Measurements from ENCODE around the gene NLGN1. TPM values are rescaled to one million over a fixed set of nuclear protein-coding genes. Genes with fewer than 3 reads are reported as not detected.

The NLGN1 gene
- total and polyA plus RNA-seq, 2 experiments from 2014 or later, result 14.3 to 20.1 TPM

DNA sequence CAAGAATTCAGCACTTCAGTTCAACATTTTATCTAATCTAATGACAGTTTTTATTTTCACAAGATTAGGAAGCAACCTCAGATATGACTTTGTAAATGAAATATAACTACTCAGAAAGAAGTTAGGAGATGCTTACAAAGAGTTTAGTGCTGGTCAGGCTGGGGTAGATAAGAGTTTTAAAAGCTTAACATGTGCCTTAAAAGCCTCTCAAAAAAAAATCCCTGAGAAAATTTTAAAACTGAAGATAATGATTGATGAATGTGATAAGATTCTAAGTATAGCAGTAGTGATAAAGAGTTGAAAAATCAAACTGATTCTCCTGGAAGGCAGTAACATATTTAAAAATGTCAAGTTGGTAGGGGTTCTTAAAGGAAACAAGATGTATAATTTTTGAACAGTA is 478.2 kb downstream of the NLGN1 start:
- no peaks in the 10 kb centered on the region for H3K27me3 ChIP-seq (replicated peaks; ENCODE audit: insufficient read depth)
- no peaks in the 10 kb centered on the region for H4K20me1 ChIP-seq (ENCODE audit: insufficient read depth)
- no peak overlapping the region for H2AFZ ChIP-seq

DNA sequence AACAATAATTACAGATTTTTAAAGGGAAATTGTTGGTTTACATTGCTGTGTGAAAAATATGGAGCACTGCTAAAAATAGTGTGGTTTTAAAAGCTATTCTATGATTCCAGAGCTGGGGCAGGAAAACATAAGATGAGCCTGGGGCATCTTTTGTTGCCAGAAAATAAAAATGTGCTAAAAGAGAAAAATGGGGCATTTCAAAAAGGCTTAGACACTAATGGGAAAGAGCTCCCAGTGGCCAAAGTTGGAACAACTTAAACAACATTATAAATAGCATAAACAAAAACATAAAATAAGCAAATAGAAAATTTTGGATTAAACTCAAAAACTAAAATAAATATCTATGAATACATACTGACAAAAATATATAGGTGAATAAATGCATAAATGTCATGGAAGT is 478.9 kb downstream of the NLGN1 start:
- TF ChIP-seq EZH2 (IDR thresholded peaks at IDR 0.05; ENCODE audit: insufficient read depth, poor library complexity, severe bottlenecking) (no peak), EZH2phosphoT487 (IDR thresholded peaks at IDR 0.05; ENCODE audit: insufficient read depth, low read depth) (no peak)
- no peaks in the 10 kb centered on the region for H3K9me2 ChIP-seq (ENCODE audit: insufficient read depth)
- H3K79me2 ChIP-seq (ENCODE audit: insufficient read depth), result no peaks in the 10 kb centered on the region
- H3F3A ChIP-seq (ENCODE audit: insufficient read depth), result no peaks in the 10 kb centered on the region
- DNase-seq, result peak; percentile 26
- H3K27me3 ChIP-seq (replicated peaks; ENCODE audit: insufficient read depth), result no peaks in the 10 kb centered on the region
- H4K20me1 ChIP-seq (ENCODE audit: insufficient read depth), result no peaks in the 10 kb centered on the region
- H3K36me3 ChIP-seq (ENCODE audit: low read depth), result no peaks in the 10 kb centered on the region
- in situ Hi-C loops (cut with MboI), result no loop called here
- no peak overlapping the region for H2AFZ ChIP-seq
- no peak overlapping the region for H3K9ac ChIP-seq
- no peak overlapping the region for H3K4me3 ChIP-seq
- no peaks in the 10 kb centered on the region for H3K9me3 ChIP-seq (ENCODE audit: low read depth)
- H3K27ac ChIP-seq, result no peak overlapping the region
- H3K4me1 ChIP-seq (ENCODE audit: insufficient read depth), result no peaks in the 10 kb centered on the region
- H3K4me2 ChIP-seq (ENCODE audit: unreplicated experiment), result no peak overlapping the region

More for the DNA sequence above, 478.2 kb downstream of the NLGN1 start:
- Histone ChIP-seq H3K4me2 (ENCODE audit: unreplicated experiment) (no peak overlapping the region), H3K4me3 (no peak overlapping the region), H3K36me3 (ENCODE audit: low read depth) (no peaks in the 10 kb centered on the region), H3K4me1 (ENCODE audit: insufficient read depth) (no peaks in the 10 kb centered on the region), H3F3A (ENCODE audit: insufficient read depth) (no peaks in the 10 kb centered on the region), H3K9ac (no peak overlapping the region), H3K27ac (no peak overlapping the region), H3K79me2 (ENCODE audit: insufficient read depth) (no peaks in the 10 kb centered on the region), H3K9me3 (ENCODE audit: low read depth) (no peaks in the 10 kb centered on the region), H3K9me2 (ENCODE audit: insufficient read depth) (no peaks in the 10 kb centered on the region)
- DNase-seq, result no peak
- in situ Hi-C loops (cut with MboI), result no loop called here
- TF ChIP-seq EZH2phosphoT487 (IDR thresholded peaks at IDR 0.05; ENCODE audit: insufficient read depth, low read depth) (no peak), EZH2 (IDR thresholded peaks at IDR 0.05; ENCODE audit: insufficient read depth, poor library complexity, severe bottlenecking) (no peak)

DNA sequence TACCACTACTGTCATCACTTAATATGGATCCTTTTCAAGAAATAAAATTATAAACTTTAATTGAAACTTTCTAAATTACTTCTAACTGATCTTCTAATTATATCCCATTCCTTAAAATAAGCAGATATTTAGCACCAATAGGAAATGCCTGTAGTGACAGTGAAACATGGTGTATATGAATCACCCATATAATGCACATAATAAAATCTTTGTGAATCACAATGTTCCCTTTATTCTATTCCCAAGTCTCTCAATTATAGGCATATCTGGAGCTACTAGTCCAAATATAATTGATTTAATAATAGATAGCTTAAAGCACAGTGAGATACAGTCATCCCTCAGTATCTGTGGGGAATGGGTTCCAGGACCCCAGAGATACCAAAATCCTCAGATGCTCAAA is 490.3 kb downstream of the NLGN1 start:
- Histone ChIP-seq H3K4me1 (ENCODE audit: insufficient read depth) (peaks cover 34% of the 10 kb centered on the region), H3K36me3 (ENCODE audit: low read depth) (no peaks in the 10 kb centered on the region), H3K4me2 (ENCODE audit: unreplicated experiment) (no peak overlapping the region), H3K27me3 (replicated peaks; ENCODE audit: insufficient read depth) (no peaks in the 10 kb centered on the region), H3K27ac (no peak overlapping the region), H2AFZ (no peak overlapping the region), H3K9me2 (ENCODE audit: insufficient read depth) (no peaks in the 10 kb centered on the region), H3K4me3 (no peak overlapping the region), H3K9me3 (ENCODE audit: low read depth) (no peaks in the 10 kb centered on the region), H4K20me1 (ENCODE audit: insufficient read depth) (no peaks in the 10 kb centered on the region), H3K79me2 (ENCODE audit: insufficient read depth) (no peaks in the 10 kb centered on the region), H3K9ac (no peak overlapping the region), H3F3A (ENCODE audit: insufficient read depth) (peaks cover 27% of the 10 kb centered on the region)
- TF ChIP-seq EZH2 (IDR thresholded peaks at IDR 0.05; ENCODE audit: insufficient read depth, poor library complexity, severe bottlenecking) (no peak), EZH2phosphoT487 (IDR thresholded peaks at IDR 0.05; ENCODE audit: insufficient read depth, low read depth) (no peak)
- in situ Hi-C loops (cut with MboI), result no loop called here
- no peak for DNase-seq

DNA sequence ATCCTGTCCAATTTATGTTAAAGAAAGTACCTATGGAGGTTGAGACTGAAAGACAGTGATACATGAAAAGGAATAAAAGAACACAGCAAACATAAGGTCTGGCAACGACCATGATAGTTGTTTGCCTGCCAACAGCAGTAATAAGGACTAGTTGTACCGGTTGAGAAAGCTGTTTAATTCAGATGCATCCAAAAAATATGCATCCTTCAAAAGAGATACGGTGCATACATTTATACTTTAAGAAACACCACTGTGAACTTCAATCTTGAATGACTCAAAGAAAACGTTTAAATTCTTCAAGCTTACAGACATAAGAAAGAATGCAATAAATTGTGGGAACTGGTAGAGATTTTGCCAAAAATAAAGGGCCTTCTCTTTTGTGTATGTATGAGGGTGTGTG is 492.1 kb downstream of the NLGN1 start:
- Histone ChIP-seq H3K36me3 (ENCODE audit: low read depth) (no peaks in the 10 kb centered on the region), H3K4me1 (ENCODE audit: insufficient read depth) (peaks cover 46% of the 10 kb centered on the region), H3K9me2 (ENCODE audit: insufficient read depth) (no peaks in the 10 kb centered on the region), H3K27me3 (replicated peaks; ENCODE audit: insufficient read depth) (no peaks in the 10 kb centered on the region), H3F3A (ENCODE audit: insufficient read depth) (peaks cover 40% of the 10 kb centered on the region), H4K20me1 (ENCODE audit: insufficient read depth) (no peaks in the 10 kb centered on the region), H3K79me2 (ENCODE audit: insufficient read depth) (no peaks in the 10 kb centered on the region), H3K4me2 (ENCODE audit: unreplicated experiment) (peak overlapping the region; percentile 15), H3K4me3 (peak overlapping the region; percentile 1; the same call in 1 of the 2 replicates), H3K27ac (peak overlapping the region; percentile 10; the same call in 1 of the 2 replicates), H3K9ac (no peak overlapping the region), H3K9me3 (ENCODE audit: low read depth) (no peaks in the 10 kb centered on the region), H2AFZ (0 out of 2 replicates have a peak overlapping the region, but pooled peaks have one; percentile 12)
- TF ChIP-seq EZH2phosphoT487 (IDR thresholded peaks at IDR 0.05; ENCODE audit: insufficient read depth, low read depth) (no peak), EZH2 (IDR thresholded peaks at IDR 0.05; ENCODE audit: insufficient read depth, poor library complexity, severe bottlenecking) (no peak)
- 28 to 29% methylated on average over 4 of the region's 4 CpGs for WGBS, 2 experiments (ENCODE audit: low coverage in 1 of 2, low lambda C conversion rate in 2 of 2, missing lambda C conversion rate in 2 of 2)
- DNase-seq, result peak; percentile 51
- in situ Hi-C loops (cut with MboI), result no loop called here

DNA sequence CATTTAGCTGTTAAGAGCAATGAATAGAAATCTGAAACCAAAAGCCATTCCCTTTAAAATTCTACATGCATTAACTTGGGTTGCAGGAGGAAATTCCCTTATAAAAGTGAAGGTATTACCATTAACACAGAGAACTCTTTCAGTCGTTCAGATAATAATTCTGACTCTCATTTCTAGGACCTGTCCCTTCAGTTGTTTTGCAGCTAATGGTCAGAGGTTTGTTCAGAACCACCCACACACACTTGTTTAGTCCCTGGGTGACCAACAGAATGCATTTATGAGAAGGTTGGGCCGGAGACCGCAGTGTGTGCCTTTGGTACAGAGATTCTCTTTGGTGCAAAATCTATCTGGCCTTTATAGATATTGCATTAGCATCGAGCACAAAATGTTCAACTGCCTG is 492.5 kb downstream of the NLGN1 start:
- no peak overlapping the region for H3K9ac ChIP-seq
- no peak for TF ChIP-seq EZH2phosphoT487 (IDR thresholded peaks at IDR 0.05; ENCODE audit: insufficient read depth, low read depth)
- TF ChIP-seq EZH2 (IDR thresholded peaks at IDR 0.05; ENCODE audit: insufficient read depth, poor library complexity, severe bottlenecking), result no peak
- H3K36me3 ChIP-seq (ENCODE audit: low read depth), result no peaks in the 10 kb centered on the region
- H3K27me3 ChIP-seq (replicated peaks; ENCODE audit: insufficient read depth), result no peaks in the 10 kb centered on the region
- H2AFZ ChIP-seq, result no peak overlapping the region
- peak; percentile 6 for DNase-seq
- peaks cover 46% of the 10 kb centered on the region for H3K4me1 ChIP-seq (ENCODE audit: insufficient read depth)
- no peaks in the 10 kb centered on the region for H4K20me1 ChIP-seq (ENCODE audit: insufficient read depth)
- H3F3A ChIP-seq (ENCODE audit: insufficient read depth), result peaks cover 40% of the 10 kb centered on the region
- no peaks in the 10 kb centered on the region for H3K9me2 ChIP-seq (ENCODE audit: insufficient read depth)
- H3K4me3 ChIP-seq, result no peak overlapping the region
- no peak overlapping the region for H3K4me2 ChIP-seq (ENCODE audit: unreplicated experiment)
- no peaks in the 10 kb centered on the region for H3K9me3 ChIP-seq (ENCODE audit: low read depth)
- no peak overlapping the region for H3K27ac ChIP-seq
- 79 to 84% methylated on average over 4 of the region's 4 CpGs for WGBS, 2 experiments (ENCODE audit: low coverage in 1 of 2, low lambda C conversion rate in 2 of 2, missing lambda C conversion rate in 2 of 2)
- in situ Hi-C loops (cut with MboI), result no loop called here
- no peaks in the 10 kb centered on the region for H3K79me2 ChIP-seq (ENCODE audit: insufficient read depth)

Measured in GM23248 (cell line).